C4-2B (cell line): Measurements from ENCODE around the gene FAM234B.

Source experiments
- CTCF ChIP-seq: fragments of 450-650 bp; conservative IDR thresholded peaks from 2 replicates; pipeline ENCODE4 v1.5.1; 2017; ENCODE audit warnings: mild to moderate bottlenecking
- ZFX ChIP-seq: fragments of 450-650 bp; IDR thresholded peaks from 2 replicates; pipeline ENCODE4 v1.6.1; 2017

GRCh38 chr12:13099844-13100604 lies 55.8 kb downstream of the FAM234B start:
- TF ChIP-seq CTCF (no peak), ZFX (no peak)
